HEK293 (cell line): Measurements from ENCODE around the gene DAND5.

Experiments
- CTCF ChIA-PET: fragments of 350-600 bp; formaldehyde crosslinking; extraction: SDS; loops from one replicate; lab custom pipeline; 2021; ENCODE audit warnings: antibody characterized with exemption; lab: Yijun Ruan, JAX
- POLR2A ChIA-PET: fragments of 300-600 bp; formaldehyde crosslinking; extraction: SDS; loops from one replicate; lab custom pipeline; 2020; ENCODE audit warnings: antibody characterized with exemption, inconsistent platforms; lab: Yijun Ruan, JAX
- H3K27ac ChIP-seq: fragments of 200-500 bp; sonication (Bioruptor generic); 2 replicates; pipeline ENCODE4 v1.5.1; 2014; ENCODE audit warnings: low read depth, low read length, control low read depth, inconsistent platforms; ENCODE audit errors: extremely low read depth
- H3K36me3 ChIP-seq, 2 experiments: fragments of 200-500 bp in 1 of 2; sonication (Bioruptor generic) in 1 of 2; 1 replicate in 1 of 2; 2 replicates in 1 of 2; pipeline ENCODE4 v1.5.1; 2014 to 2017; ENCODE audit warnings: inconsistent platforms in 2 of 2, low read length in 2 of 2; ENCODE audit not compliant: control insufficient read depth in 2 of 2, insufficient read depth in 1 of 2
- H3K4me1 ChIP-seq: fragments of 200-500 bp; sonication (Bioruptor generic); 2 replicates; pipeline ENCODE4 v1.5.1; 2014; ENCODE audit warnings: mild to moderate bottlenecking, low read length, inconsistent platforms; ENCODE audit not compliant: control insufficient read depth, insufficient read depth
- H3K4me3 ChIP-seq: 2 replicates; pipeline ENCODE4 v1.5.1; 2011; ENCODE audit warnings: low read depth, mild to moderate bottlenecking, control low read depth, low read length, moderate library complexity
- H3K9me3 ChIP-seq: fragments of 200-500 bp; sonication (Bioruptor generic); 2 replicates; pipeline ENCODE4 v1.5.1; 2014; ENCODE audit warnings: low read depth, low read length, inconsistent platforms; ENCODE audit not compliant: control insufficient read depth, insufficient read depth
- BCL11B ChIP-seq: fragments of 450-650 bp; formaldehyde crosslinking; IDR thresholded peaks from 2 replicates; pipeline ENCODE4 v1.5.1; 2016; ENCODE audit warnings: low read depth, missing biosample characterization, missing genetic modification characterization
- KLF1 ChIP-seq: fragments of 450-650 bp; formaldehyde crosslinking; IDR thresholded peaks from 2 replicates; pipeline ENCODE4 v1.5.1; 2016; ENCODE audit warnings: missing biosample characterization, missing genetic modification characterization
- MYNN ChIP-seq: fragments of 450-650 bp; formaldehyde crosslinking; IDR thresholded peaks from 2 replicates; pipeline ENCODE4 v1.5.1; 2016; ENCODE audit warnings: missing biosample characterization, missing genetic modification characterization, borderline replicate concordance
- RBAK ChIP-seq: fragments of 450-650 bp; formaldehyde crosslinking; IDR thresholded peaks from 2 replicates; pipeline ENCODE4 v1.5.1; 2016; ENCODE audit warnings: missing biosample characterization, missing genetic modification characterization
- SCRT1 ChIP-seq: fragments of 450-650 bp; formaldehyde crosslinking; IDR thresholded peaks from 2 replicates; pipeline ENCODE4 v1.5.1; 2016; ENCODE audit warnings: missing biosample characterization, missing genetic modification characterization, borderline replicate concordance
- ZBTB7A ChIP-seq: fragments of 450-650 bp; formaldehyde crosslinking; IDR thresholded peaks from 2 replicates; pipeline ENCODE4 v1.5.1; 2016; ENCODE audit warnings: low read depth, missing biosample characterization, missing genetic modification characterization
- ZBTB8A ChIP-seq: fragments of 450-650 bp; formaldehyde crosslinking; IDR thresholded peaks from 2 replicates; pipeline ENCODE4 v1.5.1; 2016; ENCODE audit warnings: missing biosample characterization, missing genetic modification characterization
- ZFHX2 ChIP-seq: fragments of 450-650 bp; formaldehyde crosslinking; conservative IDR thresholded peaks from 2 replicates; pipeline ENCODE4 v1.5.1; 2016; ENCODE audit warnings: missing biosample characterization, missing genetic modification characterization
- ZFP37 ChIP-seq: fragments of 450-650 bp; formaldehyde crosslinking; IDR thresholded peaks from 2 replicates; pipeline ENCODE4 v1.5.1; 2016; ENCODE audit warnings: missing biosample characterization, missing genetic modification characterization
- ZFP41 ChIP-seq: fragments of 450-650 bp; formaldehyde crosslinking; IDR thresholded peaks from 2 replicates; pipeline ENCODE4 v1.5.1; 2016; ENCODE audit warnings: missing biosample characterization, missing genetic modification characterization, borderline replicate concordance
- ZIC2 ChIP-seq: fragments of 450-650 bp; formaldehyde crosslinking; IDR thresholded peaks from 2 replicates; pipeline ENCODE4 v1.5.1; 2016; ENCODE audit warnings: missing biosample characterization, missing genetic modification characterization
- ZNF112 ChIP-seq: fragments of 450-650 bp; formaldehyde crosslinking; IDR thresholded peaks from 2 replicates; pipeline ENCODE4 v1.5.0; 2017; ENCODE audit warnings: missing biosample characterization, missing genetic modification characterization
- ZNF175 ChIP-seq: fragments of 450-650 bp; formaldehyde crosslinking; IDR thresholded peaks from 2 replicates; pipeline ENCODE4 v1.5.1; 2016; ENCODE audit warnings: missing biosample characterization, missing genetic modification characterization
- ZNF2 ChIP-seq: fragments of 450-650 bp; formaldehyde crosslinking; IDR thresholded peaks from 2 replicates; pipeline ENCODE4 v1.5.1; 2016; ENCODE audit warnings: missing biosample characterization, missing genetic modification characterization
- ZNF223 ChIP-seq: fragments of 450-650 bp; formaldehyde crosslinking; IDR thresholded peaks from 2 replicates; pipeline ENCODE4 v1.5.1; 2016; ENCODE audit warnings: missing biosample characterization, missing genetic modification characterization
- ZNF302 ChIP-seq: fragments of 450-650 bp; formaldehyde crosslinking; IDR thresholded peaks from 2 replicates; pipeline ENCODE4 v1.5.1; 2016; ENCODE audit warnings: missing biosample characterization, missing genetic modification characterization, low read depth
- ZNF311 ChIP-seq: fragments of 450-650 bp; formaldehyde crosslinking; IDR thresholded peaks from 2 replicates; pipeline ENCODE4 v1.5.1; 2017; ENCODE audit warnings: missing biosample characterization, missing genetic modification characterization, borderline replicate concordance
- ZNF335 ChIP-seq: fragments of 450-650 bp; formaldehyde crosslinking; conservative IDR thresholded peaks from 2 replicates; pipeline ENCODE4 v1.5.1; 2016; ENCODE audit warnings: missing biosample characterization, missing genetic modification characterization
- ZNF416 ChIP-seq: fragments of 450-650 bp; formaldehyde crosslinking; IDR thresholded peaks from 2 replicates; pipeline ENCODE4 v1.5.1; 2016; ENCODE audit warnings: missing biosample characterization, missing genetic modification characterization
- ZNF785 ChIP-seq: fragments of 450-650 bp; formaldehyde crosslinking; IDR thresholded peaks from 2 replicates; pipeline ENCODE4 v1.5.1; 2016; ENCODE audit warnings: missing biosample characterization, missing genetic modification characterization
- TF ChIP-seq, protein P1 (sequence below): fragments of 450-650 bp; formaldehyde crosslinking; IDR thresholded peaks from 2 replicates; pipeline ENCODE4 v1.5.1; 2016; ENCODE audit warnings: missing biosample characterization, missing genetic modification characterization
- TF ChIP-seq, protein P2 (sequence below): fragments of 450-650 bp; formaldehyde crosslinking; IDR thresholded peaks from 2 replicates; pipeline ENCODE4 v1.5.1; 2017; ENCODE audit warnings: missing biosample characterization, missing genetic modification characterization
- TF ChIP-seq, protein P3 (sequence below): fragments of 450-650 bp; formaldehyde crosslinking; IDR thresholded peaks from 2 replicates; pipeline ENCODE4 v1.5.1; 2016; ENCODE audit warnings: missing biosample characterization, missing genetic modification characterization
- TF ChIP-seq, protein P4 (sequence below): fragments of 450-650 bp; formaldehyde crosslinking; optimal IDR thresholded peaks from 2 replicates; pipeline ENCODE3; 2016; ENCODE audit warnings: missing biosample characterization, mild to moderate bottlenecking, missing genetic modification characterization
- TF ChIP-seq, protein P5 (sequence below): fragments of 450-650 bp; formaldehyde crosslinking; IDR thresholded peaks from 2 replicates; pipeline ENCODE4 v1.5.1; 2016; ENCODE audit warnings: missing biosample characterization, missing genetic modification characterization

The DAND5 gene

DNA sequence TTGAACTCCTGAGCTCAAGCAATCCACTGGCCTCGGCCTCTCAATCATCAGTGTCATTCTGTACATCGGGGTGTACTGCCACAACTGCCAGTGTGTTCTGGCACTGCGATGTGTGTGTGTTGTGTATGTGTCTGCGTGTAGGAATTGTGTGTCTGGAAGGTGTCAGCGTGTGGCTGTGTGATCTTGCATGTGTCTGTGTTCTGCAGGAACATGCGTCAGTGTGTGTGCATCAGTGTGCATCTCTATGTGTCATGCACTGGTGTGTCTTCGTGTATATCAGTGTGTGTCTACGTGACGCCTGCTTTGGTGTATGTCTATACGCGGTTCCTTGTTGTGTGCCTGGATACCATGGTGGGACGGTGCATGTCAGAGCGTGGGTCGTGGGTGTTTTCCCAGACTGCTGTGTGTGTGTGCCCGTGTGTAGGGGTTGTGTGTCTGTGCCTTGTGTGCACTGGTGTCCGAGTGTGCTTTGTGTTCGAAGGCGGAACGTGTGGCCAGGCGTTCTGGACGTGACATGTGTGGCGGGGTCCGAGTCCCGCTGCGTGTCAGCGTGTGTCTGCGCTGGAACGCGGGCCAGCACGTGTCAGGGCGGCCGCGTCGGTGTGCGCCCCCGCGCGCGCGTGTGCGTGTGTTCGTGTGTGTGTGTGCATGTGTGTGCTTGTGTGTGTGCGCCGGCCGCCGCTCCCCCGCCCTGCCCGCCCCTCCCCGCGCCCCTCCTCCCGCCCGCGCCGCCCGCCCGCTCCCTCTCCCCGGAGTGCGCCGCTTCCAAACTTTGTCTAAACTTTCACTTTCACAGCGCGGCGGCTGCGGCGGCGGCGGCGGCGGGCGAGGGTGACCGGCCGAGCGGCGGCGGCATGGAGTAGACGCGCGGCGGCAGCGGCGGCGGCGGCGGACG lies 25.6 kb downstream of the DAND5 start, which contains the start of gene NFIX (continued):
- TF ChIP-seq ZBTB8A (tag by site-specific recombination) = no peak

DNA sequence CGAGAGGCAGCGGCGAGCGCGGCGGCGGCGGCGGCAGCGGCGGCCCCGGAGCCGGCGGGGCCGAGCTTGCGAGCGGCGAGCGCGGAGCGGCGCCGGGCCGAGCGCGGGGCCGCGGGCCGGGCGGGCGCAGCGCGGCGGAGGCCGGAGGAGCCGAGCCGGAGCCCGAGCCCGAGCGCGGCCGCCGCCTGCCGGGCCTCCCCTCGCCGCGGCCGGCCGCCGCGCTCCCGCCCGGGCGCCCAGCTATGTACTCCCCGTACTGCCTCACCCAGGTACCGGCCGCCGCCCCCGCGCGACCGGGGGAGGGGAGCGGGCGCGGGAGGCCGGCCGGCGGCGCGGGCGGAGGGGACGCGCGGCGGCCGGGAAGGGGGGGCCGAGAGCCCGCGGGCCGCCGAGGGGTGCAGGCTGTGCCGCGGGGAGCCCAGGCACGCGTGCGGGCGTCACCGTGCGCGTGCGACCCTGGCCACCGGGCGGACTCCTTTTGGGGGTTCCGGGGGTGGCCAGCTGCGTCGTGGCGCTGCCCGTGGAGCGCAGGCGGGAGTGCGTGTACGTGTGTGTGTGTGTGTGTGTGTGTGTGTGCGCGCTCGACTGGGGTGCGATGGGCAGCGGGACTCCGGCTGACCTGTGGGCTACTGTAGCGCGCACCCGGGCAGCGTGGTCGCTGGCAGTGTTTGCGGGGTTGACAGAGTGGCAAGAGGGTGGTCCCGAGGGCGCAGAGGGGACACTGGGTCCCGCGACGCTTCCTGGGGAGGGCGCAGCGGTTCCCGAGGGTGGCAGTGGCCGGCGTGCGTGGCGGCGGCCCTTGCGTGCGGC lies 26.4 kb downstream of the DAND5 start:
- H3K36me3 ChIP-seq = peaks cover 0 to 6% of the 10 kb centered on the region in 2 experiments; a peak in 1 of 3 replicates
- no peaks in the 10 kb centered on the region for H3K9me3 ChIP-seq
- no peaks in the 10 kb centered on the region for H3K4me1 ChIP-seq
- POLR2A ChIA-PET = no interaction called here
- peak overlapping the region; percentile 70; the same call in 1 of the 2 replicates for H3K27ac ChIP-seq
- H3K4me3 ChIP-seq = peak overlapping the region; percentile 51
- CTCF ChIA-PET = interaction anchor here (2.5 kb wide), 1 partner anchor 65 kb away, joined by 11 read pairs; no protein-coding TSS in a partner anchor
- TF ChIP-seq ZBTB8A (tag by site-specific recombination) = peak; percentile 42
- 0 out of 2 replicates have a peak, but pooled peaks have one; percentile 31 for TF ChIP-seq ZNF335 (tag by site-specific recombination)
- TF ChIP-seq, protein P1, sequence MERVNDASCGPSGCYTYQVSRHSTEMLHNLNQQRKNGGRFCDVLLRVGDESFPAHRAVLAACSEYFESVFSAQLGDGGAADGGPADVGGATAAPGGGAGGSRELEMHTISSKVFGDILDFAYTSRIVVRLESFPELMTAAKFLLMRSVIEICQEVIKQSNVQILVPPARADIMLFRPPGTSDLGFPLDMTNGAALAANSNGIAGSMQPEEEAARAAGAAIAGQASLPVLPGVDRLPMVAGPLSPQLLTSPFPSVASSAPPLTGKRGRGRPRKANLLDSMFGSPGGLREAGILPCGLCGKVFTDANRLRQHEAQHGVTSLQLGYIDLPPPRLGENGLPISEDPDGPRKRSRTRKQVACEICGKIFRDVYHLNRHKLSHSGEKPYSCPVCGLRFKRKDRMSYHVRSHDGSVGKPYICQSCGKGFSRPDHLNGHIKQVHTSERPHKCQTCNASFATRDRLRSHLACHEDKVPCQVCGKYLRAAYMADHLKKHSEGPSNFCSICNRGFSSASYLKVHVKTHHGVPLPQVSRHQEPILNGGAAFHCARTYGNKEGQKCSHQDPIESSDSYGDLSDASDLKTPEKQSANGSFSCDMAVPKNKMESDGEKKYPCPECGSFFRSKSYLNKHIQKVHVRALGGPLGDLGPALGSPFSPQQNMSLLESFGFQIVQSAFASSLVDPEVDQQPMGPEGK (tag by site-specific recombination) = peak; percentile 77
- TF ChIP-seq, protein P2, sequence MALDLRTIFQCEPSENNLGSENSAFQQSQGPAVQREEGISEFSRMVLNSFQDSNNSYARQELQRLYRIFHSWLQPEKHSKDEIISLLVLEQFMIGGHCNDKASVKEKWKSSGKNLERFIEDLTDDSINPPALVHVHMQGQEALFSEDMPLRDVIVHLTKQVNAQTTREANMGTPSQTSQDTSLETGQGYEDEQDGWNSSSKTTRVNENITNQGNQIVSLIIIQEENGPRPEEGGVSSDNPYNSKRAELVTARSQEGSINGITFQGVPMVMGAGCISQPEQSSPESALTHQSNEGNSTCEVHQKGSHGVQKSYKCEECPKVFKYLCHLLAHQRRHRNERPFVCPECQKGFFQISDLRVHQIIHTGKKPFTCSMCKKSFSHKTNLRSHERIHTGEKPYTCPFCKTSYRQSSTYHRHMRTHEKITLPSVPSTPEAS (tag by site-specific recombination) = peak; percentile 89
- no peak for TF ChIP-seq ZNF416 (tag by site-specific recombination)
- TF ChIP-seq, protein P3, sequence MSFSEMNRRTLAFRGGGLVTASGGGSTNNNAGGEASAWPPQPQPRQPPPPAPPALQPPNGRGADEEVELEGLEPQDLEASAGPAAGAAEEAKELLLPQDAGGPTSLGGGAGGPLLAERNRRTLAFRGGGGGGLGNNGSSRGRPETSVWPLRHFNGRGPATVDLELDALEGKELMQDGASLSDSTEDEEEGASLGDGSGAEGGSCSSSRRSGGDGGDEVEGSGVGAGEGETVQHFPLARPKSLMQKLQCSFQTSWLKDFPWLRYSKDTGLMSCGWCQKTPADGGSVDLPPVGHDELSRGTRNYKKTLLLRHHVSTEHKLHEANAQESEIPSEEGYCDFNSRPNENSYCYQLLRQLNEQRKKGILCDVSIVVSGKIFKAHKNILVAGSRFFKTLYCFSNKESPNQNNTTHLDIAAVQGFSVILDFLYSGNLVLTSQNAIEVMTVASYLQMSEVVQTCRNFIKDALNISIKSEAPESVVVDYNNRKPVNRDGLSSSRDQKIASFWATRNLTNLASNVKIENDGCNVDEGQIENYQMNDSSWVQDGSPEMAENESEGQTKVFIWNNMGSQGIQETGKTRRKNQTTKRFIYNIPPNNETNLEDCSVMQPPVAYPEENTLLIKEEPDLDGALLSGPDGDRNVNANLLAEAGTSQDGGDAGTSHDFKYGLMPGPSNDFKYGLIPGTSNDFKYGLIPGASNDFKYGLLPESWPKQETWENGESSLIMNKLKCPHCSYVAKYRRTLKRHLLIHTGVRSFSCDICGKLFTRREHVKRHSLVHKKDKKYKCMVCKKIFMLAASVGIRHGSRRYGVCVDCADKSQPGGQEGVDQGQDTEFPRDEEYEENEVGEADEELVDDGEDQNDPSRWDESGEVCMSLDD (tag by site-specific recombination) = peak; percentile 69; the same call in 1 of the 2 replicates
- TF ChIP-seq SCRT1 = no peak
- no peak for TF ChIP-seq ZFP37 (tag by site-specific recombination)
- TF ChIP-seq ZNF223 (tag by site-specific recombination) = peak; percentile 51; the same call in 1 of the 2 replicates
- TF ChIP-seq RBAK (tag by site-specific recombination) = no peak
- 0 out of 2 replicates have a peak, but pooled peaks have one; percentile 69 for TF ChIP-seq ZNF785 (tag by site-specific recombination)
- no peak for TF ChIP-seq ZBTB7A (tag by site-specific recombination)
- TF ChIP-seq ZNF175 (tag by site-specific recombination) = no peak
- 0 out of 2 replicates have a peak, but pooled peaks have one; percentile 24 for TF ChIP-seq ZNF2 (tag by site-specific recombination)
- TF ChIP-seq BCL11B (tag by site-specific recombination) = 0 out of 2 replicates have a peak, but pooled peaks have one; percentile 33
- TF ChIP-seq, protein P4, sequence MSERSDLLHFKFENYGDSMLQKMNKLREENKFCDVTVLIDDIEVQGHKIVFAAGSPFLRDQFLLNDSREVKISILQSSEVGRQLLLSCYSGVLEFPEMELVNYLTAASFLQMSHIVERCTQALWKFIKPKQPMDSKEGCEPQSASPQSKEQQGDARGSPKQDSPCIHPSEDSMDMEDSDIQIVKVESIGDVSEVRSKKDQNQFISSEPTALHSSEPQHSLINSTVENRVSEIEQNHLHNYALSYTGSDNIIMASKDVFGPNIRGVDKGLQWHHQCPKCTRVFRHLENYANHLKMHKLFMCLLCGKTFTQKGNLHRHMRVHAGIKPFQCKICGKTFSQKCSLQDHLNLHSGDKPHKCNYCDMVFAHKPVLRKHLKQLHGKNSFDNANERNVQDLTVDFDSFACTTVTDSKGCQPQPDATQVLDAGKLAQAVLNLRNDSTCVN (tag by site-specific recombination) = peak; percentile 65
- 0 out of 2 replicates have a peak, but pooled peaks have one; percentile 17 for TF ChIP-seq KLF1 (tag by site-specific recombination)
- TF ChIP-seq ZNF112 = no peak
- no peak for TF ChIP-seq MYNN (tag by site-specific recombination)
- TF ChIP-seq ZFP41 (tag by site-specific recombination) = no peak
- TF ChIP-seq ZNF311 (tag by site-specific recombination) = no peak
- peak; percentile 40 for TF ChIP-seq ZIC2 (tag by site-specific recombination)
- TF ChIP-seq ZFHX2 (tag by site-specific recombination) = peak; percentile 78
- TF ChIP-seq, protein P5, sequence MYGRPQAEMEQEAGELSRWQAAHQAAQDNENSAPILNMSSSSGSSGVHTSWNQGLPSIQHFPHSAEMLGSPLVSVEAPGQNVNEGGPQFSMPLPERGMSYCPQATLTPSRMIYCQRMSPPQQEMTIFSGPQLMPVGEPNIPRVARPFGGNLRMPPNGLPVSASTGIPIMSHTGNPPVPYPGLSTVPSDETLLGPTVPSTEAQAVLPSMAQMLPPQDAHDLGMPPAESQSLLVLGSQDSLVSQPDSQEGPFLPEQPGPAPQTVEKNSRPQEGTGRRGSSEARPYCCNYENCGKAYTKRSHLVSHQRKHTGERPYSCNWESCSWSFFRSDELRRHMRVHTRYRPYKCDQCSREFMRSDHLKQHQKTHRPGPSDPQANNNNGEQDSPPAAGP (tag by site-specific recombination) = 0 out of 2 replicates have a peak, but pooled peaks have one; percentile 27
- no peak for TF ChIP-seq ZNF302 (tag by site-specific recombination)
